ENCODE results near the gene ACTL8.
"Not testable (repeated sequence)": the region's sequence is repeated elsewhere in the genome, so short reads cannot be mapped to it uniquely, and the experiment has no call there.

The ACTL8 gene

GRCh38 chr1:17736625-17737024 lies 18.5 kb upstream of the ACTL8 start:
- DNase-seq = no peak

- DNase-seq = no peak
These were observed 16.1 kb upstream of the ACTL8 start for GRCh38 chr1:17739050-17739449.

GRCh38 chr1:17741052-17741451 lies 14.1 kb upstream of the ACTL8 start:
- no peak for DNase-seq

GRCh38 chr1:17742583-17742982 lies 12.6 kb upstream of the ACTL8 start:
- no peak for DNase-seq

- no peak for DNase-seq
These were observed 12.0 kb upstream of the ACTL8 start for GRCh38 chr1:17743008-17743647.

GRCh38 chr1:17743925-17744324 lies 11.2 kb upstream of the ACTL8 start:
- DNase-seq = no peak

- no peak for DNase-seq
These were observed 10.3 kb upstream of the ACTL8 start for GRCh38 chr1:17744666-17745478.

- DNase-seq = no peak
These were observed 9.6 kb upstream of the ACTL8 start for GRCh38 chr1:17745479-17745955.

- DNase-seq = not testable (repeated sequence)
These were observed 8.9 kb upstream of the ACTL8 start for GRCh38 chr1:17746281-17746680.

GRCh38 chr1:17746920-17747319 lies 8.2 kb upstream of the ACTL8 start:
- no peak for DNase-seq

- DNase-seq = no peak
These were observed 4.8 kb upstream of the ACTL8 start for GRCh38 chr1:17750333-17750732.

GRCh38 chr1:17752356-17752755 lies 2.8 kb upstream of the ACTL8 start:
- DNase-seq = no peak

GRCh38 chr1:17757426-17757825 lies 2.3 kb downstream of the ACTL8 start:
- no peak for DNase-seq

- DNase-seq = peak; percentile 31
These were observed 4.0 kb downstream of the ACTL8 start for GRCh38 chr1:17759114-17759513.

- no peak for DNase-seq
These were observed 7.2 kb downstream of the ACTL8 start for GRCh38 chr1:17762313-17762712.

GRCh38 chr1:17763417-17763816 lies 8.3 kb downstream of the ACTL8 start:
- no peak for DNase-seq

- DNase-seq = no peak
These were observed 8.9 kb downstream of the ACTL8 start for GRCh38 chr1:17763995-17764394.

- DNase-seq = no peak
These were observed 9.5 kb downstream of the ACTL8 start for GRCh38 chr1:17764591-17764990.

GRCh38 chr1:17765444-17766411 lies 10.6 kb downstream of the ACTL8 start:
- no peak for DNase-seq

GRCh38 chr1:17768651-17769241 lies 13.6 kb downstream of the ACTL8 start:
- DNase-seq = no peak

GRCh38 chr1:17770983-17771382 lies 15.8 kb downstream of the ACTL8 start:
- no peak for DNase-seq

GRCh38 chr1:17772615-17773212 lies 17.6 kb downstream of the ACTL8 start:
- no peak for DNase-seq

Measured in stimulated activated CD8-positive, alpha-beta memory T cell treated with anti-CD3 and anti-CD28 coated beads, Interleukin-4, amount 100 ng/mL, for 48 hours (primary cell).